ENCODE results near the gene LRBA. TPM values are rescaled to one million over a fixed set of nuclear protein-coding genes. Genes with fewer than 3 reads are reported as not detected.
"Not testable (repeated sequence)": the region's sequence is repeated elsewhere in the genome, so short reads cannot be mapped to it uniquely, and the experiment has no call there.

LRBA gene
- total RNA-seq, 2 donors from 2014 or later: 50.1 to 59.9 TPM

- Histone ChIP-seq H3K27ac (no peak overlapping the region), H3K9me3 (no peaks in the 10 kb centered on the region), H3K36me3 (replicated peaks in 1 of 2; ENCODE audit: insufficient read depth in 1 of 2, low read depth in 2 of 2) (no peaks in the 10 kb centered on the region), H3K27me3 (no peaks in the 10 kb centered on the region), H3K4me1 (peaks cover 13% of the 10 kb centered on the region), H3K4me3 (no peak overlapping the region)
- DNase-seq: no peak
- WGBS, 2 donors: 68 to 87% methylated on average over 11 to 12 of the region's 12 CpGs
- intact Hi-C loops (cut with DNase I): no loop called here
- no peak for ATAC-seq
- TF ChIP-seq, protein P1, sequence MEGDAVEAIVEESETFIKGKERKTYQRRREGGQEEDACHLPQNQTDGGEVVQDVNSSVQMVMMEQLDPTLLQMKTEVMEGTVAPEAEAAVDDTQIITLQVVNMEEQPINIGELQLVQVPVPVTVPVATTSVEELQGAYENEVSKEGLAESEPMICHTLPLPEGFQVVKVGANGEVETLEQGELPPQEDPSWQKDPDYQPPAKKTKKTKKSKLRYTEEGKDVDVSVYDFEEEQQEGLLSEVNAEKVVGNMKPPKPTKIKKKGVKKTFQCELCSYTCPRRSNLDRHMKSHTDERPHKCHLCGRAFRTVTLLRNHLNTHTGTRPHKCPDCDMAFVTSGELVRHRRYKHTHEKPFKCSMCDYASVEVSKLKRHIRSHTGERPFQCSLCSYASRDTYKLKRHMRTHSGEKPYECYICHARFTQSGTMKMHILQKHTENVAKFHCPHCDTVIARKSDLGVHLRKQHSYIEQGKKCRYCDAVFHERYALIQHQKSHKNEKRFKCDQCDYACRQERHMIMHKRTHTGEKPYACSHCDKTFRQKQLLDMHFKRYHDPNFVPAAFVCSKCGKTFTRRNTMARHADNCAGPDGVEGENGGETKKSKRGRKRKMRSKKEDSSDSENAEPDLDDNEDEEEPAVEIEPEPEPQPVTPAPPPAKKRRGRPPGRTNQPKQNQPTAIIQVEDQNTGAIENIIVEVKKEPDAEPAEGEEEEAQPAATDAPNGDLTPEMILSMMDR (IDR thresholded peaks at IDR 0.05): no peak
- TF ChIP-seq POLR2A (IDR thresholded peaks at IDR 0.05): no peak
These were observed 16.9 kb upstream of the LRBA start for GRCh38 chr4:151031831-151032605.

- Histone ChIP-seq H3K27me3 (no peaks in the 10 kb centered on the region), H3K4me1 (no peaks in the 10 kb centered on the region), H3K9me3 (no peaks in the 10 kb centered on the region), H3K4me3 (no peak overlapping the region), H3K27ac (no peak overlapping the region), H3K36me3 (replicated peaks in 1 of 2; ENCODE audit: insufficient read depth in 1 of 2, low read depth in 2 of 2) (no peaks in the 10 kb centered on the region)
- intact Hi-C loops (cut with DNase I): no loop called here
- TF ChIP-seq, protein P1 (IDR thresholded peaks at IDR 0.05): no peak
- no peak for TF ChIP-seq POLR2A (IDR thresholded peaks at IDR 0.05)
- no peak for ATAC-seq
- DNase-seq: no peak
- 90 to 94% methylated on average over 10 of the region's 10 CpGs for WGBS, 2 donors
These were observed 14.5 kb upstream of the LRBA start for GRCh38 chr4:151029537-151029936.

- DNase-seq; H3K9me3 ChIP-seq; H3K4me1 ChIP-seq; H3K27me3 ChIP-seq; H3K36me3 ChIP-seq (replicated peaks in 1 of 2; ENCODE audit: insufficient read depth in 1 of 2, low read depth in 2 of 2); intact Hi-C loops (cut with DNase I); H3K27ac ChIP-seq; H3K4me3 ChIP-seq; ATAC-seq: not testable (repeated sequence)
- 83% methylated on average over 10 of the region's 10 CpGs for WGBS, 2 donors
These were observed 13.9 kb upstream of the LRBA start for GRCh38 chr4:151029006-151029405.

- Histone ChIP-seq H3K27me3 (no peaks in the 10 kb centered on the region), H3K4me3 (no peak overlapping the region), H3K36me3 (replicated peaks in 1 of 2; ENCODE audit: insufficient read depth in 1 of 2, low read depth in 2 of 2) (no peaks in the 10 kb centered on the region), H3K9me3 (no peaks in the 10 kb centered on the region), H3K4me1 (no peaks in the 10 kb centered on the region), H3K27ac (no peak overlapping the region)
- WGBS, 2 donors: 83 to 85% methylated on average over 3 of the region's 3 CpGs
- ATAC-seq: no peak
- TF ChIP-seq POLR2A (IDR thresholded peaks at IDR 0.05): no peak
- TF ChIP-seq, protein P1 (IDR thresholded peaks at IDR 0.05): no peak
- intact Hi-C loops (cut with DNase I): no loop called here
- DNase-seq: no peak
These were observed 10.7 kb upstream of the LRBA start for GRCh38 chr4:151025759-151026158.

GRCh38 chr4:151022586-151022985, 7.5 kb upstream of the LRBA start:
- TF ChIP-seq, protein P1 (IDR thresholded peaks at IDR 0.05): no peak
- no peak for TF ChIP-seq POLR2A (IDR thresholded peaks at IDR 0.05)
- no peak for ATAC-seq
- no peak overlapping the region for H3K4me3 ChIP-seq
- WGBS, 2 donors: 63 to 76% methylated on average over 2 of the region's 2 CpGs
- H3K4me1 ChIP-seq: no peaks in the 10 kb centered on the region
- H3K27ac ChIP-seq: no peak overlapping the region
- no peaks in the 10 kb centered on the region for H3K9me3 ChIP-seq
- intact Hi-C loops (cut with DNase I): no loop called here
- no peaks in the 10 kb centered on the region for H3K36me3 ChIP-seq (replicated peaks in 1 of 2; ENCODE audit: insufficient read depth in 1 of 2, low read depth in 2 of 2)
- DNase-seq: no peak
- H3K27me3 ChIP-seq: no peaks in the 10 kb centered on the region

All from body of pancreas (tissue), 4 donors.